Gastroesophageal sphincter (tissue), 4 donors: ENCODE results near the gene LIM2. TPM values are rescaled to one million over a fixed set of nuclear protein-coding genes. Genes with fewer than 3 reads are reported as not detected.

Experiments used
- ATAC-seq: fragments of 150-250 bp; one replicate; pipeline ENCODE4 v1.9.1; 2016; ENCODE audit warnings: mild to moderate bottlenecking, moderate library complexity
- H3K27ac ChIP-seq, 4 donors: fragments of 200-600 bp; sonication (generic) in 3 of 4; 1 replicate in 3 of 4; 2 replicates in 1 of 4; pipeline ENCODE4 v1.5.1; 2016 to 2019
- H3K27me3 ChIP-seq: fragments of 200-600 bp; sonication (generic); one replicate; pipeline ENCODE4 v1.5.1; 2019
- H3K36me3 ChIP-seq, 2 donors: fragments of 200-600 bp; sonication (generic); one replicate each; pipeline ENCODE4 v1.5.1; 2019; ENCODE audit warnings: control low read depth in 1 of 2
- H3K4me1 ChIP-seq, 3 donors: fragments of 200-600 bp; sonication (generic); 1 replicate in 2 of 3; 2 replicates in 1 of 3; pipeline ENCODE4 v1.5.1; 2016 to 2019; ENCODE audit warnings: control low read depth in 2 of 3
- H3K4me3 ChIP-seq, 2 donors: fragments of 200-600 bp; sonication (generic); one replicate each; pipeline ENCODE4 v1.5.1; 2019; ENCODE audit warnings: mild to moderate bottlenecking in 1 of 2, moderate library complexity in 1 of 2
- H3K9me3 ChIP-seq, 3 donors: fragments of 200-600 bp; sonication (generic); one replicate each; pipeline ENCODE4 v1.5.1; 2017 to 2019; ENCODE audit warnings: control low read depth in 2 of 3
- EP300 ChIP-seq: sonication (generic); formaldehyde crosslinking; IDR thresholded peaks from one replicate; pipeline ENCODE4 v1.6.1; 2017; ENCODE audit warnings: antibody characterized with exemption, mild to moderate bottlenecking
- POLR2A ChIP-seq, 2 donors: fragments of 450-650 bp; IDR thresholded peaks; one replicate each; pipeline ENCODE4 v1.6.1; 2017; ENCODE audit warnings: antibody characterized with exemption in 2 of 2, mild to moderate bottlenecking in 2 of 2, moderate library complexity in 1 of 2
- POLR2AphosphoS5 ChIP-seq: sonication (generic); formaldehyde crosslinking; IDR thresholded peaks from one replicate; pipeline ENCODE4 v1.6.1; 2017; ENCODE audit warnings: antibody characterized with exemption
- WGBS, 2 donors: methylation state at CpG; one replicate each; pipeline ENCODE4 v1.1.5; 2018; ENCODE audit warnings: low coverage in 1 of 2; 5-methylcytosine and 5-hydroxymethylcytosine counted together
- total RNA-seq, 4 donors: library from RNA; depleted of rRNA; stranded (reverse); fragments of >200 nt; gene quantifications; one replicate each; pipeline ENCODE4 v1.1.0, GENCODE V29; 2016
- TF ChIP-seq, protein P1 (sequence below), 4 experiments: fragments of 200-600 bp in 2 of 4; fragments of 450-650 bp in 2 of 4; sonication (generic) in 1 of 4; IDR thresholded peaks; one replicate each; pipeline ENCODE4 v1.5.1; 2017 to 2019; ENCODE audit warnings: antibody characterized with exemption in 4 of 4, mild to moderate bottlenecking in 2 of 4, moderate library complexity in 2 of 4

Gene LIM2
- total RNA-seq, 4 donors from 2014 or later = not detected

DNA sequence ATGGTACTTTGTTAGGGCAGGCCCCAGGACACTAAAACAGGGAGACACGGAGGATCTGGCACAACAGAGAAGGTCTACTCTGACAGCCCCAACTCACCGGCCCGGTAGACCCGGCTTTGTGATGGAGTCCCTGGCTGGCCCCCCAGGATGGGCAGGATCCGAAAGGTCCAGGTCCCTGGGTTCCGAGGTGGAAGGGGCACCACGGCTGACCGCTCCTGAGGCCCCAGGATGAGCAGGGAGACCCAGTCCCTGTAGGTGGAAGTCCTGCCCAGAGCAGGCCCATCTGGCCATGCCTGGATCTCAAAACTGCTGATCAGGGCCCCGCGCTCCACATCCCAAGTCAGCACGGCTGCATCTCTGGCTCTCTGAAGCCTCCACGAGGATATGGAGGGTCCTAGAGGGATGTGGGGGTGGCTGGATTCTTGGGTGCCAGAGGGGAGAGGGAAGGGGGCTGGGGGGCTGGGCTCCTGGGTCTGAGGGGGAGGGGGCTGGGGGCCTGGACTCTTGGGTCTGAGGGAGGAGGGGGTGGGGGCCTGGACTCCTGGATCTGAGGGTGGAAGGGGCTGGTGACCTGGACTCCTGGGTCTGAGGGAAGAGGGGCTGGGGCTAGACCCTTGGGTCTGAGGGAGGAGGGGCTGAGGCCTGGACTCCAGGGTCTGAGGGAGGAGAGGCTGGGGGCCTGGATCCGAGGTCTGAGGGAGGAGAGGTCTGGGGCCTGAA is 50.5 kb downstream of the LIM2 start:
- H3K4me3 ChIP-seq = no peak overlapping the region
- no peak for ATAC-seq
- H3K9me3 ChIP-seq = no peaks in the 10 kb centered on the region
- TF ChIP-seq, protein P1, sequence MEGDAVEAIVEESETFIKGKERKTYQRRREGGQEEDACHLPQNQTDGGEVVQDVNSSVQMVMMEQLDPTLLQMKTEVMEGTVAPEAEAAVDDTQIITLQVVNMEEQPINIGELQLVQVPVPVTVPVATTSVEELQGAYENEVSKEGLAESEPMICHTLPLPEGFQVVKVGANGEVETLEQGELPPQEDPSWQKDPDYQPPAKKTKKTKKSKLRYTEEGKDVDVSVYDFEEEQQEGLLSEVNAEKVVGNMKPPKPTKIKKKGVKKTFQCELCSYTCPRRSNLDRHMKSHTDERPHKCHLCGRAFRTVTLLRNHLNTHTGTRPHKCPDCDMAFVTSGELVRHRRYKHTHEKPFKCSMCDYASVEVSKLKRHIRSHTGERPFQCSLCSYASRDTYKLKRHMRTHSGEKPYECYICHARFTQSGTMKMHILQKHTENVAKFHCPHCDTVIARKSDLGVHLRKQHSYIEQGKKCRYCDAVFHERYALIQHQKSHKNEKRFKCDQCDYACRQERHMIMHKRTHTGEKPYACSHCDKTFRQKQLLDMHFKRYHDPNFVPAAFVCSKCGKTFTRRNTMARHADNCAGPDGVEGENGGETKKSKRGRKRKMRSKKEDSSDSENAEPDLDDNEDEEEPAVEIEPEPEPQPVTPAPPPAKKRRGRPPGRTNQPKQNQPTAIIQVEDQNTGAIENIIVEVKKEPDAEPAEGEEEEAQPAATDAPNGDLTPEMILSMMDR (IDR thresholded peaks at IDR 0.05) = no peak
- TF ChIP-seq EP300 (no peak), POLR2A (IDR thresholded peaks at IDR 0.05) (no peak), POLR2AphosphoS5 (no peak)
- peaks cover 0 to 18% of the 10 kb centered on the region in 2 donors for H3K36me3 ChIP-seq
- no peak overlapping the region for H3K27ac ChIP-seq
- no CpG with 5 or more reads among the region's 13 CpGs for WGBS, 2 donors
- H3K27me3 ChIP-seq = peaks cover 1% of the 10 kb centered on the region
- peaks cover 0 to 35% (median 7%) of the 10 kb centered on the region in 3 donors for H3K4me1 ChIP-seq

DNA sequence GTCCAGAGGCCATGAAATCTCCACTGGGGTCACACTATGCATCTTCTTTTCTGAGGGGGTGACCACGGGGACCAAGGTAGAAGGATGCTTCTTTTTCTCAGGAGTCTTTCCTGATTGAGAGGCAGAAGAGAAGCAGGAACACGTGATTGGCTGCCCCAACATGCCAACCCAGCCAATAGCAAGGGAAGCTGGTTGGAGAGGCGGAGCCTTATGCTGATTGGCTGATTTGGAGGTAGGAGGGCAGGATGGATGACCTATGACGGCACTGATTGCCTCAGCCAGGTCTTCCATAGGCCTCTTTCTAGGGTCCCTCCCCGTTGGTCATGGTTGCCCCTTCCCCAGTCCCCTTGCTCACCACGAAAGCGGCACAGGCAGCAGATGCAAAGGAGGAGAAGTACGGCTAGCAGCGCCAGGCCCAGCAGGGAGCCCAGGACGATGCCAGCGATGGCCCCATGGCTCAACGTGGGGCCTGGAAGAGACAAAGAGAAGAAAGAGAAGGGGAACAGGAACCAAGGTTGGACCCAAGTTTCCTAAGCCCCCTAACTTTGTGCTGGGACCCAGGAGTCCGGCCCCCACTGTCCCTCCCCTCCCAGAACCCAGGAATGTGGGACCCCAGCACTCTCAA is 53.8 kb downstream of the LIM2 start:
- H3K36me3 ChIP-seq = peaks cover 0 to 43% of the 10 kb centered on the region in 2 donors
- H3K9me3 ChIP-seq = peaks cover 0 to 7% (median 0%) of the 10 kb centered on the region in 3 donors
- peaks cover 33% of the 10 kb centered on the region for H3K27me3 ChIP-seq
- TF ChIP-seq POLR2AphosphoS5 (no peak), EP300 (no peak), POLR2A (IDR thresholded peaks at IDR 0.05) (no peak)
- TF ChIP-seq, protein P1 (IDR thresholded peaks at IDR 0.05) = no peak
- peaks cover 0 to 10% (median 0%) of the 10 kb centered on the region in 3 donors for H3K4me1 ChIP-seq
- WGBS, 2 donors = 84% methylated on average over 5 to 8 of the region's 13 CpGs
- no peak overlapping the region for H3K27ac ChIP-seq
- H3K4me3 ChIP-seq = no peak overlapping the region
- ATAC-seq = no peak

DNA sequence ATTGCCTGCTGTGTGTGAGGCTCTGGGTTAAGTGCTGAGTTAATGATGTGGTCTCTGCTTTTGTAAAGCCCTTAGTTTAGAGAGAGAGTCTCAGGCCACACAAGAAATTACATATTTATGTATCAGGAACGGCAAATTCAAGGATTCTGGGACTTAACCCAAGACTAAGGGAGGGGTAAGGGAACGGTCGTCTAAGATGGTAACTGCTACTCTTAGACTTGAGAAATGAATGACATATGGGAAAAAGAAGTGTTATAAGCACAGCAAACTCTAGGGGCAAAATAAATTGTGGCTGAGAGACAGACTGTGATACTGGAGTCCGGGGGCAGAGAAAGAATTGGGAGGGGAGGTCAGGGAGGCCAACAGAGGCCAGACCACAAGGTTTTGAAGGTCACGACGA is 56.1 kb downstream of the LIM2 start:
- peaks cover 0 to 43% of the 10 kb centered on the region in 2 donors for H3K36me3 ChIP-seq
- TF ChIP-seq EP300 (no peak), POLR2A (IDR thresholded peaks at IDR 0.05) (no peak), POLR2AphosphoS5 (no peak)
- TF ChIP-seq, protein P1 (IDR thresholded peaks at IDR 0.05) = no peak
- WGBS, 2 donors = 78 to 87% methylated on average over 6 of the region's 6 CpGs
- no peak overlapping the region for H3K27ac ChIP-seq
- H3K4me1 ChIP-seq = peaks cover 0 to 13% (median 0%) of the 10 kb centered on the region in 3 donors
- H3K4me3 ChIP-seq = no peak overlapping the region
- peaks cover 0 to 7% (median 0%) of the 10 kb centered on the region in 3 donors for H3K9me3 ChIP-seq
- ATAC-seq = no peak
- H3K27me3 ChIP-seq = peaks cover 55% of the 10 kb centered on the region

DNA sequence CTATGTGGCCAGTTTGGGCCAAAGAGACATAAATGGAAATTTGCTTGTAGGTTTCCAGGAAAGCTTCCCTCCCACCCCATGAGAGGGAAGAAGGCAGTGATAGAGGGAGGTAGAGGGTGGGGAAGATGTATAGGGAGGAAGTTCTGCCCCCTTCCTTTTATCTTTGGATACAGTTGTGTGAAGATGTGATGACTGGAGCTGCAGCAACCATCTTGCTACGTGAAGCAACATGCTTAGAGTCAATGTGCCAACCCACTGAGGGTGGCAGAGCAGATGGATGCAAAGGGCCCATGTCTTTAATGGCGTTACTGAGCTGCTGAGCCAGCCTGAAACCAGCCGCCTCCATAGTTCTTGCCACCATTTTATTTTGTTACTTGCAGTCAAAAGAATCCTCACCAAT is 56.6 kb downstream of the LIM2 start:
- Histone ChIP-seq H3K9me3 (peaks cover 0 to 7% (median 0%) of the 10 kb centered on the region in 3 donors), H3K27me3 (peaks cover 60% of the 10 kb centered on the region), H3K36me3 (peaks cover 0 to 43% of the 10 kb centered on the region in 2 donors), H3K4me3 (no peak overlapping the region), H3K27ac (no peak overlapping the region), H3K4me1 (peaks cover 0 to 13% (median 0%) of the 10 kb centered on the region in 3 donors)
- no peak for ATAC-seq
- TF ChIP-seq, protein P1 (IDR thresholded peaks at IDR 0.05) = no peak
- TF ChIP-seq POLR2AphosphoS5 (no peak), EP300 (no peak), POLR2A (IDR thresholded peaks at IDR 0.05) (no peak)
- 85% methylated on average over 3 of the region's 3 CpGs; no CpG with 5 or more reads in 1 of the 2 donors for WGBS, 2 donors
